Neuronal stem cell (in vitro differentiated cells): ENCODE measurements around the gene OR10A2.
"Not testable (repeated sequence)": the region's sequence is repeated elsewhere in the genome, so short reads cannot be mapped to it uniquely, and the experiment has no call there.

ENCODE experiments used
- DNase-seq: peaks from one replicate; pipeline ENCODE4 v3.0.0-alpha.2; 2013; ENCODE audit warnings: low spot score
- H2AFZ ChIP-seq: one replicate; pipeline ENCODE4 v1.6.1; 2013; ENCODE audit warnings: mild to moderate bottlenecking, low read length, inconsistent platforms
- H2AK5ac ChIP-seq: 2 replicates; pipeline ENCODE4 v1.6.1; 2013; ENCODE audit warnings: low read depth, mild to moderate bottlenecking, inconsistent platforms, low read length, moderate library complexity, mixed read lengths
- H2BK120ac ChIP-seq: 2 replicates; pipeline ENCODE4 v1.6.1; 2013; ENCODE audit warnings: low read depth, mild to moderate bottlenecking, inconsistent platforms, low read length, moderate library complexity, mixed read lengths
- H2BK12ac ChIP-seq: one replicate; pipeline ENCODE4 v1.6.1; 2013; ENCODE audit warnings: low read length, inconsistent platforms
- H2BK15ac ChIP-seq: 2 replicates; pipeline ENCODE4 v1.6.1; 2013; ENCODE audit warnings: mild to moderate bottlenecking, low read length, inconsistent platforms, mixed read lengths
- H2BK5ac ChIP-seq: one replicate; pipeline ENCODE4 v1.6.1; 2013; ENCODE audit warnings: inconsistent platforms, mild to moderate bottlenecking, low read length, moderate library complexity
- H3K14ac ChIP-seq: one replicate; pipeline ENCODE4 v1.6.1; 2013; ENCODE audit warnings: low read length, inconsistent platforms
- H3K18ac ChIP-seq: 2 replicates; pipeline ENCODE4 v1.6.1; 2013; ENCODE audit warnings: low read length, inconsistent platforms
- H3K23ac ChIP-seq: 2 replicates; pipeline ENCODE4 v1.6.1; 2013; ENCODE audit warnings: low read depth, mild to moderate bottlenecking, mixed read lengths, low read length, inconsistent platforms; ENCODE audit not compliant: poor library complexity
- H3K27ac ChIP-seq: replicated peaks from 3 replicates; pipeline ENCODE4 v1.5.1; 2013; ENCODE audit warnings: low read length, inconsistent platforms
- H3K27me3 ChIP-seq, 3 experiments: 2 replicates each; pipeline ENCODE4 v1.6.1; 2013; ENCODE audit warnings: low read length in 3 of 3, mild to moderate bottlenecking in 2 of 3, inconsistent platforms in 1 of 3, low read depth in 1 of 3, mixed read lengths in 1 of 3, moderate library complexity in 1 of 3; ENCODE audit not compliant: control insufficient read depth in 3 of 3, insufficient read depth in 3 of 3
- H3K36me3 ChIP-seq, 2 donors: replicated peaks in 1 of 2; 2 replicates each; pipeline ENCODE4 v1.6.1; 2013; ENCODE audit warnings: low read length in 2 of 2; ENCODE audit not compliant: control insufficient read depth in 2 of 2, insufficient read depth in 2 of 2
- H3K4ac ChIP-seq: 2 replicates; pipeline ENCODE4 v1.6.1; 2013; ENCODE audit warnings: inconsistent platforms, mild to moderate bottlenecking, low read length, moderate library complexity
- H3K4me1 ChIP-seq, 2 donors: 1 replicate in 1 of 2; 2 replicates in 1 of 2; pipeline ENCODE4 v1.6.1; 2013; ENCODE audit warnings: low read length in 2 of 2, low read depth in 1 of 2; ENCODE audit not compliant: control insufficient read depth in 2 of 2, insufficient read depth in 1 of 2
- H3K4me2 ChIP-seq: one replicate; pipeline ENCODE4 v1.6.1; 2013; ENCODE audit warnings: mild to moderate bottlenecking, low read length, inconsistent platforms; ENCODE audit not compliant: insufficient read depth, poor library complexity, severe bottlenecking
- H3K4me3 ChIP-seq, 2 donors: 2 replicates each; pipeline ENCODE4 v1.5.1; 2013; ENCODE audit warnings: low read length in 2 of 2, mild to moderate bottlenecking in 2 of 2, inconsistent platforms in 1 of 2, moderate library complexity in 1 of 2
- H3K79me1 ChIP-seq: one replicate; pipeline ENCODE4 v1.6.1; 2013; ENCODE audit warnings: low read depth, mild to moderate bottlenecking, inconsistent platforms, low read length, moderate library complexity
- H3K9ac ChIP-seq: one replicate; pipeline ENCODE4 v1.6.1; 2013; ENCODE audit warnings: mild to moderate bottlenecking, low read depth, low read length, inconsistent platforms; ENCODE audit not compliant: poor library complexity
- H3K9me3 ChIP-seq, 2 donors: replicated peaks in 1 of 2; 2 replicates each; pipeline versions ENCODE3 to v1.6.1; 2013; ENCODE audit warnings: low read length in 2 of 2, mild to moderate bottlenecking in 2 of 2, inconsistent platforms in 1 of 2, low read depth in 1 of 2, mixed read lengths in 1 of 2, moderate library complexity in 1 of 2; ENCODE audit not compliant: control insufficient read depth in 2 of 2, insufficient read depth in 1 of 2
- H4K8ac ChIP-seq: one replicate; pipeline ENCODE4 v1.6.1; 2013; ENCODE audit warnings: low read depth, mild to moderate bottlenecking, inconsistent platforms, low read length, moderate library complexity
- H4K91ac ChIP-seq: one replicate; pipeline ENCODE4 v1.6.1; 2013; ENCODE audit warnings: low read length, low read depth, mild to moderate bottlenecking, inconsistent platforms; ENCODE audit not compliant: poor library complexity
- WGBS, 2 donors: extraction: QIAGEN DNeasy Blood & Tissue Kit; methylation state at CpG; one replicate each; pipeline ENCODE4 v1.1.7; 2013; ENCODE audit warnings: missing lambda C conversion rate in 2 of 2, mixed read lengths in 1 of 2; ENCODE audit not compliant: insufficient read length in 2 of 2, insufficient replicate concordance in 1 of 2; ENCODE audit errors: extremely low coverage in 2 of 2; 5-methylcytosine and 5-hydroxymethylcytosine counted together

OR10A2 gene

GRCh38 chr11:6845383-6845782 is 17.5 kb upstream of the OR10A2 start, which contains the start of gene OR10A5:
Gene OR10A5, plus strand, starts transcription at chr11:6845683. Its CDS starts 0 bp downstream, at chr11:6845683.
- Histone ChIP-seq H2AFZ (no peak within 1 kb of the TSS), H2BK12ac (no peak within 1 kb of the TSS), H3K4me2 (no peak within 1 kb of the TSS), H3K14ac (no peak within 1 kb of the TSS), H3K27ac (no peak within 1 kb of the TSS), H3K36me3 (no peaks in the 10 kb centered on the region), H4K8ac (no peak within 1 kb of the TSS), H2BK120ac (no peak within 1 kb of the TSS), H2AK5ac (no peak within 1 kb of the TSS), H3K4ac (no peak within 1 kb of the TSS), H3K4me1 (no peaks in the 10 kb centered on the region), H3K27me3 (no peaks in the 10 kb centered on the region), H3K4me3 (no peak within 1 kb of the TSS), H3K9me3 (peaks cover 2 to 3% of the 10 kb centered on the region in 2 donors), H2BK15ac (no peak within 1 kb of the TSS), H3K23ac (no peak within 1 kb of the TSS), H4K91ac (no peak within 1 kb of the TSS), H3K9ac (no peak within 1 kb of the TSS), H3K18ac (no peak within 1 kb of the TSS), H2BK5ac (no peak within 1 kb of the TSS), H3K79me1 (no peaks in the 10 kb centered on the region)
- no peak for DNase-seq
- 100% methylated on average over 1 of the region's 3 CpGs; no CpG with 5 or more reads in 1 of the 2 donors for WGBS, 2 donors

GRCh38 chr11:6850526-6850925 is 12.3 kb upstream of the OR10A2 start:
- H3K23ac ChIP-seq, result no peak overlapping the region
- H2AFZ ChIP-seq, result no peak overlapping the region
- H3K9me3 ChIP-seq, result no peaks in the 10 kb centered on the region
- no peaks in the 10 kb centered on the region for H3K27me3 ChIP-seq
- no peak overlapping the region for H2BK120ac ChIP-seq
- no peak overlapping the region for H3K18ac ChIP-seq
- H3K4me3 ChIP-seq, result no peak overlapping the region
- H2AK5ac ChIP-seq, result no peak overlapping the region
- H3K4me1 ChIP-seq, result no peaks in the 10 kb centered on the region
- H4K91ac ChIP-seq, result no peak overlapping the region
- H3K27ac ChIP-seq, result no peak overlapping the region
- H3K9ac ChIP-seq, result no peak overlapping the region
- H3K14ac ChIP-seq, result no peak overlapping the region
- no peaks in the 10 kb centered on the region for H3K36me3 ChIP-seq
- H4K8ac ChIP-seq, result no peak overlapping the region
- H3K79me1 ChIP-seq, result no peaks in the 10 kb centered on the region
- no peak overlapping the region for H2BK5ac ChIP-seq
- no peak overlapping the region for H2BK15ac ChIP-seq
- DNase-seq, result no peak
- no peak overlapping the region for H2BK12ac ChIP-seq
- no peak overlapping the region for H3K4ac ChIP-seq
- H3K4me2 ChIP-seq, result no peak overlapping the region
- no CpG with 5 or more reads among the region's 2 CpGs for WGBS, 2 donors

- not testable (repeated sequence) for H3K36me3 ChIP-seq, DNase-seq, H4K91ac ChIP-seq, H3K4me1 ChIP-seq, H4K8ac ChIP-seq, H3K4me2 ChIP-seq, H3K4ac ChIP-seq, H2BK15ac ChIP-seq, H2BK12ac ChIP-seq, H3K14ac ChIP-seq, H3K27me3 ChIP-seq, H2AFZ ChIP-seq, H2AK5ac ChIP-seq, H2BK5ac ChIP-seq, H2BK120ac ChIP-seq, H3K18ac ChIP-seq, H3K9ac ChIP-seq, H3K9me3 ChIP-seq, H3K27ac ChIP-seq, H3K23ac ChIP-seq, H3K4me3 ChIP-seq, H3K79me1 ChIP-seq
- no CpG with 5 or more reads among the region's 6 CpGs for WGBS, 2 donors
Measured at GRCh38 chr11:6854801-6855200, 8.1 kb upstream of the OR10A2 start.

- H3K18ac ChIP-seq, result no peak overlapping the region
- DNase-seq, result peak; percentile 59
- H4K91ac ChIP-seq, result no peak overlapping the region
- H3K4me3 ChIP-seq, result no peak overlapping the region
- H3K4ac ChIP-seq, result no peak overlapping the region
- H3K36me3 ChIP-seq, result no peaks in the 10 kb centered on the region
- no peak overlapping the region for H4K8ac ChIP-seq
- H3K27me3 ChIP-seq, result no peaks in the 10 kb centered on the region
- H2BK5ac ChIP-seq, result no peak overlapping the region
- peak overlapping the region; percentile 73 for H3K27ac ChIP-seq
- H2BK120ac ChIP-seq, result no peak overlapping the region
- H3K23ac ChIP-seq, result no peak overlapping the region
- no peaks in the 10 kb centered on the region for H3K9me3 ChIP-seq
- H3K9ac ChIP-seq, result no peak overlapping the region
- peaks cover 0 to 7% of the 10 kb centered on the region in 2 donors for H3K4me1 ChIP-seq
- no peak overlapping the region for H2AFZ ChIP-seq
- no peak overlapping the region for H2AK5ac ChIP-seq
- H3K79me1 ChIP-seq, result no peaks in the 10 kb centered on the region
- H2BK15ac ChIP-seq, result no peak overlapping the region
- no peak overlapping the region for H3K4me2 ChIP-seq
- no peak overlapping the region for H3K14ac ChIP-seq
- WGBS, 2 donors, result no CpG with 5 or more reads among the region's 1 CpG
- H2BK12ac ChIP-seq, result no peak overlapping the region
Measured at GRCh38 chr11:6855971-6856541, 6.8 kb upstream of the OR10A2 start.
